GM10248 (cell line): ENCODE data around the gene RNF157.

Experiments used
- CTCF ChIA-PET: fragments of 300-600 bp; sonication (Branson Sonifier 250); formaldehyde crosslinking; extraction: SDS; loops from one replicate; lab custom pipeline; 2021; ENCODE audit warnings: antibody characterized with exemption; lab: Yijun Ruan, JAX
- POLR2A ChIA-PET: fragments of 350-650 bp; sonication (Branson Sonifier 250); formaldehyde crosslinking; extraction: SDS; loops from one replicate; lab custom pipeline; 2020; ENCODE audit warnings: antibody characterized with exemption; lab: Yijun Ruan, JAX
- DNase-seq: peaks from one replicate; pipeline ENCODE4 v3.0.0; 2012; ENCODE audit errors: extremely low spot score
- CTCF ChIP-seq: IDR thresholded peaks from 2 replicates; pipeline ENCODE4 v1.5.1; 2012; ENCODE audit warnings: mild to moderate bottlenecking, low read depth; ENCODE audit errors: extremely low read depth, missing control alignments, control extremely low read depth

The RNF157 gene

DNA sequence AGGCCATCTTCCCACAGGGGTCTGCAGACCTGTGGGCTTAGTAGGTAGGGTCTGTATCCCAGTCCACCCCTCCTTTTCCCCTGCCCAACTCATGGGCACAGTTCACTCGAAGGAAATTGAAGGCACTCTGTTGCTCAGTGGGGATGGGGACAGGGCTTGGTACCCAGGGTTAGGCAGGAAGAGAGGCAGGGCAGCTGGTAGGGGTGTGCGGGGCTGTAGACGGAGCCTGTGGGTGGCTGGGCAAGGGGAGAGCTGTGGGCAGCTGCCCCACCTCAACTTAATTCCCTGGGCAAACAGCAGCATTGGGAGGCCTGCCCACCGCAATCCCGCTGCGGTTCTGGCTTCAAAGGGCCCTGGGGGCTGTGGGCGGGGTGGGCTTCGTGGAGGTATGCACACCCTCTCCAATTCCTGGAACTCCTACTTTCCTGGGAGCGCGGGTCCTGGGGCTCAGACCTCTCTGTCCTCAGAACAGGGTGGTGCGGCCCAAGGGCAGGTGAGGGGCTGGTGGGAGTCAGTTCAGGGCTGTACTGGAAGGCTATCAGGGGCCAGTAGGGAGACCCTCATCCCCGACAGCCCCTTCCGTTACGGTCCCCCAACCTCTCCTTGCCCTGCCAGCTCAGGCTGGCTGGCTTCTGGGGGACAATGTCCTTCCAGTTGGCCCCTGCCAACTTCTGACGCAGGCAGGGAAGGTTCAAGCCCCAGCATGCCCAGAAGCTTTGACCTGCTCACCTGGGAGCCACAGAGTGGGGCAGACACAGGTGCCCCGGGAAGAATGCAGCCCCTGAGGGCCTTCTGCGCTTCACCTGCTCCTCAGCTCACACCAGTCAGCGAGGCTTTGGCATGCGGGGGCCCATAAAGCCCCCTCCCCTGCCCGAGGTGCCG lies 108.4 kb downstream of the RNF157 start:
- ChIA-PET CTCF (interaction anchor here (1.9 to 4.7 kb wide), 4 partner anchors 7 to 147 kb away, joined by 5 to 21 read pairs (median 16); no protein-coding TSS in a partner anchor), POLR2A (no interaction called here)
- TF ChIP-seq CTCF = no peak
- no peak for DNase-seq

- POLR2A ChIA-PET = no interaction called here
- CTCF ChIA-PET = interaction anchor here (1.0 to 4.7 kb wide), 6 partner anchors 9 to 168 kb away, joined by 3 to 20 read pairs (median 5); partner anchors contain the start of gene FOXJ1
- no peak for DNase-seq
- TF ChIP-seq CTCF = no peak
Observed at GRCh38 chr17:76131051-76131691, 109.1 kb downstream of the RNF157 start.

DNA sequence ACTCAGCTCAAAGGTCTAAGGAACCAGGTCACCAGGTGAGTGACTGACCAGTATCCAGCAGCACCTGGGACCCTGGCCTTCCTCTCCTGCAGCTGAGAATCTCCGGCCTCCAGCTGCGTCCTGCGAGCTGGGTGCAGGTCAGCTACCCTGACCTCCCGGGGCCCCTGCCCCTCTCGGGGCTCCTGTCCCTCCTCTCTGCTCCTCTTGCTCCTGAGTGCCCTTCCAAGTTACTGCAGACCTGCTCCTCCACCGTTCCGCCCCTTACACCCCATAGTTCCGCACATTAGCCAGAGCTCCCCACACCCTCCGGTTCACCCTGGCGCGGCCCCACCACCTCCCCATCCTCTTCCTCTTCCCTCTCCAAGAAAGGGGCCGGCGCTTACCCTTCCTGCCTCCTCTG lies 109.8 kb downstream of the RNF157 start:
- ChIA-PET POLR2A (no interaction called here), CTCF (interaction anchor here (1.0 to 4.7 kb wide), 5 partner anchors 10 to 169 kb away, joined by 3 to 20 read pairs (median 5); partner anchors contain the start of gene FOXJ1)

GRCh38 chr17:76125922-76126321 lies 114.4 kb downstream of the RNF157 start:
- no peak for TF ChIP-seq CTCF
- DNase-seq = no peak
- ChIA-PET CTCF (interaction anchor here (0.7 to 15.1 kb wide), 19 partner anchors 7 to 179 kb away, joined by 3 to 337 read pairs (median 5); partner anchors contain the start of gene FOXJ1), POLR2A (interaction anchor here (0.6 kb wide), 1 partner anchor 10 kb away, joined by 3 read pairs; no protein-coding TSS in a partner anchor)

More for the DNA sequence above, 109.8 kb downstream of the RNF157 start:
- TF ChIP-seq CTCF = no peak
- no peak for DNase-seq

GRCh38 chr17:76125391-76125675 lies 115.0 kb downstream of the RNF157 start:
- no peak for TF ChIP-seq CTCF
- ChIA-PET POLR2A (interaction anchor here (0.6 kb wide), 1 partner anchor 10 kb away, joined by 3 read pairs; no protein-coding TSS in a partner anchor), CTCF (interaction anchor here (0.9 to 15.1 kb wide), 13 partner anchors 8 to 179 kb away, joined by 3 to 337 read pairs (median 5); no protein-coding TSS in a partner anchor)
- DNase-seq = no peak
